GM19324 (cell line): ENCODE data around the gene OR11A1.

Source experiments
- ATAC-seq: cut with Tn5 transposase; IDR thresholded peaks from one replicate; pipeline ENCODE4 v1.9.1; 2021; ENCODE audit warnings: mild to moderate bottlenecking, moderate library complexity; ENCODE audit not compliant: unreplicated experiment, low FRiP score

Gene OR11A1, protein sequence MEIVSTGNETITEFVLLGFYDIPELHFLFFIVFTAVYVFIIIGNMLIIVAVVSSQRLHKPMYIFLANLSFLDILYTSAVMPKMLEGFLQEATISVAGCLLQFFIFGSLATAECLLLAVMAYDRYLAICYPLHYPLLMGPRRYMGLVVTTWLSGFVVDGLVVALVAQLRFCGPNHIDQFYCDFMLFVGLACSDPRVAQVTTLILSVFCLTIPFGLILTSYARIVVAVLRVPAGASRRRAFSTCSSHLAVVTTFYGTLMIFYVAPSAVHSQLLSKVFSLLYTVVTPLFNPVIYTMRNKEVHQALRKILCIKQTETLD

DNA sequence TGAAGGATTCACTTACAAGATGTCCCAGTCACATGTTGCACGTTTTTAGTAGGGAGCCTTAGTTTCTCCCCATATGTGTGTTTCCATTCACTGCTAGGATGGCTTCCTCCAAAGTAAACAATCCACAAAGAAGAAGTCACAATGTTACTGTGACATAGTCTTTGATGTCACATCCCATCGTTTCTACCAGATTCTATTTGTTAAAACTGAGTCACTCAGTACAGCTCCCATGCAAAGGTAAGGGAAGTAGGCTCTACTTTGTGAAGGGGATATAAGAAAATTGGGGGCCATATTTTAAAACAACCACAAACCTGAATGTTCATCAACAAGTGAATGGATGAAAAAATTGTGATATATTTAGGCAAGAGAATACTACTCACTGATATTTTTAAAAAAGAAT is at the start of gene OR11A1, which contains the start of gene OR2H1:
OR11A1 (minus strand) TSS at position 101 of the 400 bp plus-strand sequence. CDS start 29,430 bp downstream, outside the sequence.
OR2H1 (plus strand) TSS at position 185 of the 400 bp plus-strand sequence. CDS start 4,615 bp downstream, outside the sequence.
- ATAC-seq: no peak

DNA sequence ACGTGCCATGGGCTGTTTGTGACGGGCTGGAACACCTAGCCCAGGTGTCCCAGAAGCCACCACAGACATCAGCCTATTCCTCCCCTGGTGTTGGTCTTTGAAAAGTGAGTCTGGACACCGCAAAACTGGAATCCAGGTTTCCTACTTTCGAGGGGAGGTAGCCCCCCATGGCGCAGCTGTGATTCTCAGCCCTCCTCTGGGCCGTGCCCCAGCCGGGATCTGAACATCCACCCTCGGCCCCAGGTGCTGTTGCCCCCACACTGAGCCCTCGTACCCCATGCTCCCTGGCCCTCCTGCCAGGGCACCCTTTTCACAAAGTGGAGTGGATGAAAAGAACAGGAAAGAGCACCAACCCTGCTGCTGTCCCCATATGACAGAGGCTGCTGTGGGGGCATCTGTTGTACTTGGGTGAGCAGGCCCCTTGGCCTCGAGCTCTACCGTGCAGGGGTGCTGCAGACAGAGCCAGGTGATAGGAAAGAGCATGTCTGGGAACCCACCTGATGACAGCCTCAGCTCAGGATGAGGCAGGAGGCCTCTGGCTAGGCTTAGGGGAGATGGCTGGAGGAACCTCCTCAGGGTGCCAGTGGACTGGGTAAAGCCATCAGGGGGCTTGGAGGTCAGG is 49.7 kb upstream of the OR11A1 start:
- ATAC-seq: no peak

DNA sequence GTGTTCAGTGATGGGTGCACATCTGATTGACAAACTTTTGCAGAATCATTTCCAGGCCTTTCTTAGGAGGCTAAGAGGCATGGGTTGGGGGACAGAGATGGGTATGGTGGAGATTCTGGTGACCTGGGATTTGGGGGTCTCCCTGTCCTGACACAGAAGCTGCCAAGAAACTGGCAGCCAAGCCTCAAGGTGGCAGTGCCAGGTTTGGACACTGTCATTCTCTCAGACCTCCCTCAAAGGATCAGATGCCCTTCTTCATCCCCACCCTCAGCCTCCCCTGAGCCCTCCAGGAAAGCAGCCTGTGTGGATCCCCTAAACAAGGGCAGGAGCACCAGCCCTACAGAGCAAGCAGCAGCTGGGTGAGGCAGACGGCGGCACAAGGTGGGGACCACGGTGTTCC is 48.9 kb upstream of the OR11A1 start:
- ATAC-seq: no peak

DNA sequence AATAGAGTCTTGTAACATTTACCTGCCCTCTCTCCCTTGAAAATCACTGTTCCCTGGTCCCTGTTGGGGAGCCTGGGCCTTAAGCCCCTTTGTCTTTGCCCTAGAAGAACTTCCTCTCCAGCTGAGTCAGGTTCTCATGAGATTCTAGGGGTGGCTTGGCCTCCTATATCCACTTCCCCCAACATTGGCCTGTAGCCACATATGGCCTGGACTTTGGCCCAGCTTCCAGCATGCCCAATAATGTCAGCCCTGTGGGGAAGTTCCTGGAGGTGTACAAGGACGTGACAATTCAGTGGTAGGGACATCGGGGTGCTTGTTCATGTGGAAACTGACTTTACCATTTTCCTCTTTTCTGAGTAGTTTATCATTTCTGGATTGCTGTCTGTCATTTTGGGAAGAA is 48.1 kb upstream of the OR11A1 start:
- ATAC-seq: no peak

DNA sequence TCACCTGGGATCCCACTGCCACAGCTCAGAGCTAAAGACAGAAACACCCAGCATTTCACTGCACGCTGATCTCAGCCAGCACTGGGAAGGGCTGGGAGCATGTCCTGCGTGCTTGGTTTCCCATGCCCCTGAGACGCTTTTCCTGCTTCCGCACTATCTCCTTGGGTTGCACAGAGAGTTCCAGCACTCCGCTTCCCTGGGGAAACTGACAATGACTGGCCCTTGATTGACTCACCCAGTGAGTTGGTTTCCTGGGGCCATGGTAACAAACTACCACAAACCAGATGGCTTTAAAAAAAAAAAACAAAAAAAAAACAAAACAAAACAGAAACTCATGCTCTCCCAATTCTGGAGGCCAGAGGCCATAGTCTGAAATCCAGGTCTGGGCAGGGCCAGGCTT is 45.7 kb upstream of the OR11A1 start:
- no peak for ATAC-seq

DNA sequence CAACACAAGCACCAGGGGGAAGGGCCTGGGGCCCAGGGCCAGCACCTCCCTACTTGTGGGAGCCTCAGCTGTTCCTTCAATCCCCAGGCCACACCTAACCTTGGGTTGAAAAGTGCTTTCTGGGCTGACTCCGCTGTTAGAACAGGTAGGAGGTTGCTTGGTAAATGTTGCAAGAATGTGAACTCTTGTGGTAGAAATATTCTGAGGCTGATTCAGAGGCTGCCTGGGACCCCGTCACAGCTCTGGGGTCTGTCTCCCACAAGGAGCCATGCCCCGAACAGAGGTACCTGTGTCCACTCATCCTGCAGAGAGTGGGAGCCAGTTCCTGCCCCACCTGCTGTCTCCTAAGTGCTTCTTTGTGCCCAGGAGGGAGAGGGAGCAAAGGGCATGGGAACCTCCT is 45.3 kb upstream of the OR11A1 start:
- no peak for ATAC-seq

DNA sequence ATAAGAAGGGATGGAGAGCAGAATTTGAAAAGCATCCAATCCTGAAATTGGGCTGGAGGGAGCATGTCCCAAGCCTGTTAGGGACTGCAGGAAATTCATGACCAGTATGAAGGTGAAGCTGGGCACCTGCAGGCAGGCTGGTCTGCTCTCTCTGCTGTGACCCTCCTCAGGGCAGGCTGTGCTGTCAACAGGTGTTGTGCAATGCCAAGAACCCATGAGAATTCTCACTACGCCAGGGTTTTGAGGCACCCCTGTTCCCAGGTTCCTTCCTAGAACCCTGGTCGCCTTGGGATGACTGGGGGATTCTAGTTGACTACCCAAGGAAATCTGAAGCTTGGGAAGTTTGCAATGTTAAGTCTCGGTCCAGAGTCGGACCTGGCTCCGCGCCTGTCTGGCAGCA is 44.2 kb upstream of the OR11A1 start:
- no peak for ATAC-seq

DNA sequence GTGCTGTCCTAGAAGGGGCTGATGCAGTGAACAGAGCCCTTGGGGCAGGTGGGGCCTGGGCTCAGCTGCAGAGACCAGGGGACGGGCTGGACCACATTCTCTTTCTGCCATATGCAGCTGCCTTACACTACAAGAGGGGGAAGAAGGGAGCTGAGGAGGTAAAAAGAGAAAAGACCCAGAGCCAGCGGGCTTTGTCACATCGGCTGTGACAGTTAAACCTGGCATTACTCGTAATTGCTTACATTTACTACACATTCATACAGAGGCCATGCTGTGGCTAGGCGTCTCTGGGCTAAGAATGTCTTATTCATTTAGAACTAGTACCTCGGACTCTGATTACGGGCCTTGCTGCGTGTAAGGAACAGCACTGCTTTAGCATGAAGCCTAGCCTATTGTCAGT is 43.7 kb upstream of the OR11A1 start:
- no peak for ATAC-seq

DNA sequence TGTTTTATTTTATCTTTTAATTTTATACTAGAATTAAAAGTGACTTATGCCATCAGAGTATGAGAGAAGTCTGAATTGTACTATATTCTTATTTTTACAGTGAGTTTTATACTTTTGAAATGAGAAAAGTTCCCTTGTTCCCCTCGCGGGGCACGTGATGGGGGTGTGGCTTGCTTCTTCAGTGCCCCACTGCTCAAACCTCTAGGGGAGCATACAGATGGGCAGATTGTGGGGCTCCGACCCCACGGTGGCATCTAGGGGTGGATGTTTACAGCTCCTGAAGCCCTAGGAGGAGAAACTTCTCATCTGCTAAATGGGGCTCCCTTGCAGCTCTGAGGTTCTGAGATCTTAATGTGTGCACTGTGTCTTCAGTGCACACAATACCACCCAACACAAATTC is 42.8 kb upstream of the OR11A1 start:
- ATAC-seq: no peak

DNA sequence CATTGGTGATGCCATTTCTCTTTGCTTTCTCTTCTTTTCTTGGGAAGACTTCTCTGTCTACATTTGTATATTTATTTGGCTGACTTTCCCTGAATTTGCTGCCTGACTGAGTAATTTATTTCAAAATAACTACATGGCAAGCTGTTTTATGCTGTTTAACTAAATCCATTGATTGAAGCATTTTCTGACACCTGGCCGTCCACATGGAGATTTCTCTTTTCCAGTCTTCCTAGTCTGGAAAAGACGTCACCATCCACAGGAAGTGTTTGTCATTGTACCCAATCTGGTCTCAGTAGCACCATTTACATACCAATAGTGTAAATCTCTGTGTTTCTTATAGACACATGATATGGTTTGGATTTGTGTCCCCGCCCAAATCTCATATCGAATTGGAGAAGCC is 40.1 kb upstream of the OR11A1 start:
- ATAC-seq: no peak

DNA sequence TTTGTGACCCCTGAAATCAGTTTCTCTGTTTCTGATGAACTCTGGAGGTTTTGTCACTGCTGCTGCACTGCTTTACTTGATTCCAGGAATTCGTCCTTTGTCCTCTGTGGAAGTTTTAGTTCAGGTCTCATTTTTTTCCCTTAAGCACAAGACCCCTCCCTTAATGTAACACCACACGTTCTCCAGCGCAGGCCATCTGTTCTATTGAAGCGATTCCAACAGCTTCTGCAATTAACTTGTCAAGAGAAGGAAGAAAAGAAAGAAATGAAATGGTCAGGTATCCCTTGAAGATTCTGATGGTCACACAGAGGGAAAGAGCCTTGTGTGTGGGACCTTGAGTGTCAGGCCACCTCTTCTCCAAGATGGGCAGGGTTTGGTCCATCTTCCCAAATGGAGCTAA is 38.7 kb upstream of the OR11A1 start:
- no peak for ATAC-seq

DNA sequence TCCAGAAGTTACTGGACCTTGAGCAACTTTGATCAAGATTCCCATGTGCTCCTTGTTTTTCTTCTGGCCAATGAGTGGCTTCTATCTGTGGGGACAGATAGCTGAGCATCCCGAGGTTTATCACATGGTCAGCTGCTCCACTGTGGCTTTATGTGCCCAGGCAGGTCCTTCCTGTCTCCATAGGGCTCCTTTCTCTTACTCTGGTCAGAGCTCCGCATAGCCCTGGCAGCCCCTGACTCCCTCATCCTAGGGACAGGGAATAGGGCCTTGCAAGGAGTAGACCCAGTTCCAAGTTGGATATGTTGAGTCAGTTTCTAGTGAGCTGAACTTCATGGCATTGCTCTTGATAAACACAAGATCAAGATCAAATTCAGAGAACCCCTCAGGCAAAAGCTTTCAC is 37.3 kb upstream of the OR11A1 start:
- no peak for ATAC-seq

DNA sequence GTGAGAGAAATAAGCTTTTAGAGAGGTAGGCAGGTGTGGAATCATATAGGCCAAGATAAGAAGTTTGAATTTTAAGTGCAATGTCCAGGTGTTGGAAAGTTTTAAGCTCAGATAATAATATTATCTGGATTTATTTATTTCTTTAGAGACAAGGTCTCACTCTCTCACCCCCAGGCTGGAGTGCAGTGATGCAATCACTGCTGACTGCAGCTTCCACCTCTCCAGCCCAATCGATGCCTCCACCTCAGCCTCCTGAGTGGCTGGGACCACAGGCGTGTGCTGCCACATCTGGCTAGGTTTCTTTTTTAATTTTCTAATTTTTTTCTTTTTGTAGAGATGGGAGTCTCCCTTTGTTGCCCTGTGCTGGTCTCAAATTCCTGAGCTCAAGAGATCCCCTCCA is 36.4 kb upstream of the OR11A1 start:
- ATAC-seq: no peak

DNA sequence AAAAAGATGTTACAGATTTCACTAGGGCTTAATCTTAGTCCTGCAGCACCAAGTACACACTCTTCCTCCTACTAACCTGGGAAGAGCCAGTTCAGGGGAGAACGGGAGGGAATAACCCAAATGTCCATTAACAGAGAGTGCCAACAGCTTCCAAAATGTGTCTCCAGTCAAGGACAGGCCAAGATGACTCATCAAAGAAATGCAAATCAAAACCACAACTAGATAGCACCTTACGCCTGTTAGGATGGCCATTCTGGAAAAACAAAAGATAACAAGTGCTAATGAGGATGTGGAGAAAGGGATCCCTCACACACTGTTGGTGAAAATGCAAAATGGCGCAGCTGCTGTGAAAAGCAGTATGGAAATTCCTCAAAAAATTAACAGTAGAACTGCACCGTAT is 34.7 kb upstream of the OR11A1 start:
- no peak for ATAC-seq

DNA sequence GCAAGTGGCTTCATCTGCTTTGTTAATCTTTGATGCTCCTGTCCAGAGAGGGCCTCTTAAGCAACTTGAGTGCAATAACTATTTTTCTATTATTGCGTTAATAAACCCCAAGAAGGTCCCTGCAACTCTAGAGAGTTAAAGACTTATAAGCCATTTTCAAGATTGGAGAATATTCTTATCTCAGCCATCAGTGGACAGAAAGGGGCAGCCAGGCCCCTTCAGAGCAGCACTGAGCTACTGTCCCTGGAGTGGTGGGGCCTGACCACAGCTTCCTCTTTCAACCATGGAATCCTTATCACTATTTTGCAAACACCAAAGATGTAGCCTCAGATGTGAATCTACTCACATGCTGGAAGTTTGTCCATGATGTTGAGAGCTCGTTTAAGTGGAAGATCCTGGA is 33.7 kb upstream of the OR11A1 start:
- ATAC-seq: no peak

DNA sequence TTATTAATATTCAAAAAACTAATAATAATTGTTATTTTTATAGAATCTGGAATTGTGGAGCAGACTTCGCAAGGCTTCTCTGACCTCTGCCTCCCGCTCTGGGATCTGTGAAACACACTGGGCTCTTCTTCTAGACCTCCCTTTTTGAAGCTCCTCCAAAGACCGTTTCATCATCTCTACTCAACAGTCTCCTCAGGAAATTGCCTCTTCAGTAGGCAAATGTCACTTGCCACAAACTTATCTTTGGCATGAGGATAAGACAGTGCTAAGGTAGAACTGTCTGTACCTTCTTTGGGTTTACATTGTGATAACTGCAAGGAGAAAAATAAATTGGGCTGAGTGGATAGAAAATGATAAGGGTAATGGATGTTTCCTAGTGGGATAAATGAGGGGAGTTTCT is 33.2 kb upstream of the OR11A1 start:
- ATAC-seq: no peak

DNA sequence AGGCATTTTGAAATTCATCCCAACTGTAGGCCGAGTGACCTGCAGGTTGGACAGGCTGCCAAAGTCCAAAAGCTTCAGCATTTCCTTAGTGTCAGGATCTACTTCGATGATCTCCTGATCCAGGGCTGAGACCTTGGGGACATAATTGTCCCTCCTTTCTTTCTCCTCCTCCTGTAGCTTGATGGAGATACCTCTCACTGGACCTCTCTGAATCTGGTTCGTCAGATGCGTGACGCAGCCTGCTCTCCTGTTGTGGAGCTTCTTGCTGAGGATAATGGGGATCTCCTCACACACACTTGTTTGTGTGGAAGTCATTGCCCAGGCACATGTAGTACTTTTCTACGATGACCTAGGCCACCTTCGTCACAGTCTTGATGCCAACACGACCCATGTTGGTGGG is 32.4 kb upstream of the OR11A1 start:
- no peak for ATAC-seq

DNA sequence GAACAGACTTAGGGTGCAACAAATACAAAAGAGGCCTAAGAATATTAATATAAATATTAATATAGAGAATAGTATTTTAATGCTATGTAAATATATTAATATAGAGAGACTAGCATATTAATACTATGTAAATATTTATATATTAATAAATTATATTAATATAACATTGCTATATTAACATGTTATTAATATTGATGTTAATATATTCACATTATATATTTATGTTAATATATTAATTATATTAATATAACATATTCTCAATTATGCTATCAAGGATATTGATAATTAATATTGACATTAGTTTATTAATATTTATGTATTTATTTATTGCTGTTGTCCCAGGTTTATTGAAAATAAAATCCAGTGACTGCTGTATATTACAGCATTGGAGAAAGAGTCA is 32.0 kb upstream of the OR11A1 start:
- ATAC-seq: no peak

DNA sequence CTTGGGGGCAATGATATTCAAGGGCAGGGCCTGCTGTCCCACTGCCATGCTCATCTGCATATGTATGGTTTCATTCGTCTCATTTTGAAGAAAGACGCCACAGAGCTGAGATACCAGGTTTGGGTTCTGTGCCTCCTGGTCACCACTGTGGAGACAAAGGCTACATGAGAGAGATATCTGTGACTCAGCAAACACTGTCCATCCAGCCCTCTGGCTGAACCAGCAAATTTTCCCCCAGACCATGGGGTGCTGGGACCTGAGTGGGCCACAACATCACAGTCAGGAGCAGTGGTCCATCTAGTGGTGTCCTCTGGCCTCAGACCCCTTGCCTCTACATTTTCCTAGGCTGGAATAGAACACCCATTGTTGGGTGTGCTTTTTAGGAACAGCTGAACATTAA is 30.8 kb upstream of the OR11A1 start, which contains the start of gene MAS1L:
MAS1L (minus strand) TSS at position 297 of the 400 bp plus-strand sequence; CDS start at position 243, 54 bp downstream.
- ATAC-seq: no peak

DNA sequence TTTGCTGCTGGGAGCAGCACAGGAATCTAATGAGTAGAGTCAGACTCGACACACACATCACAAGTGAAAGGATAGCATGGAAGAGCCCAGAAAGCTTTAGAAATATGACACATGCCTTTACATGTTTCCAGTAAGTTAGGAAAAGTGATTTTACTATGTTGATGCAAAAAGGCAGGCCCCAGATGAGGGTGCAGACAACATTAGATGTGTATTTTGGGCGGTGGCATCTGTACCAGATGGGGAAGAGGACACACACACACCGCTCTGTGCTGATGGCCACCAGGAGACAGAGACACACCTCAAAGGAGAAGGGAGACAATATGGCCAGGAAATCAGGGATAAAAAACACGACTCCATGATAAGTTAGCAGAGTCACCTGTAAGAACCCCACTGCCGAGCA is 30.3 kb upstream of the OR11A1 start:
- ATAC-seq: no peak

DNA sequence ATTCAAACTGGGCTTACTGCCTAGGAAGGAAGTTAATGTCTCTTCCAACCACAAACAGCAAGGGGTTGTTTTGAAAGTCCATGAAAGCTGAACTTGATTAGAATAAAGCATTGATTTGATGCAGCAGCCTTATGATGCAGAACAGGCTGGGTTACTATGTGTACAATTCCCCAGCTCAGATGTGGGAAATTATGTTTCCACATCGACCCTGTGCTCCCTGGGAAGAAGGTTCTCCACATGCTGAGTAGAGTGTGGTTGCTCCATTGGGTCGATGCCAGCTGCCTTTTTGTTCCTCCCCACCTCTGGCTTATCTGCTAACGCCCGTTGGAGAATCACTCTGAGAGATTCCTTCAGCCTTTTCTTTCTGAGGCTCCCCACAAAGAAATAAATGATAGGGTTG is 29.7 kb upstream of the OR11A1 start:
- ATAC-seq: no peak

DNA sequence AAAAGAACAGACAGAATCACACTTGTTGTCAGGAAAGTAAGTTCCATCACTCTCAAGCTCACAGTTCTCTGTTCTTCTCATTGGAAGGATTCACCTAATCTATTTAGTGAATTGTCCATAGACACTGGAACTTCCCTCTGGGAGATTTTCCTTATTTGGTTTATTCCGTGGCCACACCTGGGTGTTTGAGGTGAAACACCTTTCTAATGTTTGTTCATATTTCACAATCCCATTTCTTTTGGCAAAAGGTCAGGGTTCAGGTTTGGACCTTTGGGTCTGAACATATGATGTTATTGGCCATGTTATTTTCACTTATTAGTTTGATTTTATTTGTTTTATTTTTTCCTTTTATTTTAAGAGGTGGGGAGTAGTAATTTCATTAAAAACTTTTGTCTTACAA is 26.9 kb upstream of the OR11A1 start:
- no peak for ATAC-seq
